Neural progenitor cell (in vitro differentiated cells): ENCODE measurements around the gene MVD.

Source experiments
- EZH2 ChIP-seq: fragments of 200-600 bp; sonication (generic); IDR thresholded peaks from 2 replicates; pipeline ENCODE4 v1.6.1; 2017; ENCODE audit warnings: antibody characterized with exemption, mild to moderate bottlenecking, moderate library complexity
- EZH2phosphoT487 ChIP-seq: fragments of 200-600 bp; sonication (generic); IDR thresholded peaks from 2 replicates; pipeline ENCODE4 v1.6.1; 2017; ENCODE audit warnings: antibody characterized with exemption
- TF ChIP-seq, protein P1 (sequence below): fragments of 200-600 bp; sonication (generic); IDR thresholded peaks from 2 replicates; pipeline ENCODE4 v1.5.1; 2017; ENCODE audit warnings: antibody characterized with exemption, mild to moderate bottlenecking

- TF ChIP-seq, protein P1, sequence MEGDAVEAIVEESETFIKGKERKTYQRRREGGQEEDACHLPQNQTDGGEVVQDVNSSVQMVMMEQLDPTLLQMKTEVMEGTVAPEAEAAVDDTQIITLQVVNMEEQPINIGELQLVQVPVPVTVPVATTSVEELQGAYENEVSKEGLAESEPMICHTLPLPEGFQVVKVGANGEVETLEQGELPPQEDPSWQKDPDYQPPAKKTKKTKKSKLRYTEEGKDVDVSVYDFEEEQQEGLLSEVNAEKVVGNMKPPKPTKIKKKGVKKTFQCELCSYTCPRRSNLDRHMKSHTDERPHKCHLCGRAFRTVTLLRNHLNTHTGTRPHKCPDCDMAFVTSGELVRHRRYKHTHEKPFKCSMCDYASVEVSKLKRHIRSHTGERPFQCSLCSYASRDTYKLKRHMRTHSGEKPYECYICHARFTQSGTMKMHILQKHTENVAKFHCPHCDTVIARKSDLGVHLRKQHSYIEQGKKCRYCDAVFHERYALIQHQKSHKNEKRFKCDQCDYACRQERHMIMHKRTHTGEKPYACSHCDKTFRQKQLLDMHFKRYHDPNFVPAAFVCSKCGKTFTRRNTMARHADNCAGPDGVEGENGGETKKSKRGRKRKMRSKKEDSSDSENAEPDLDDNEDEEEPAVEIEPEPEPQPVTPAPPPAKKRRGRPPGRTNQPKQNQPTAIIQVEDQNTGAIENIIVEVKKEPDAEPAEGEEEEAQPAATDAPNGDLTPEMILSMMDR, result no peak
- no peak for TF ChIP-seq EZH2phosphoT487
- TF ChIP-seq EZH2, result no peak
These were observed 30.3 kb downstream of the MVD start for GRCh38 chr16:88632587-88632930.
